Measurements from ENCODE around the gene CELF4.

CELF4 gene

GRCh38 chr18:37482002-37482401 lies 83.6 kb downstream of the CELF4 start:
- Histone ChIP-seq H3K4me3 (ENCODE audit: insufficient read depth, low read length, poor library complexity, severe bottlenecking) (no peak overlapping the region), H3K36me3 (ENCODE audit: low read length) (no peaks in the 10 kb centered on the region), H3F3A (ENCODE audit: insufficient read depth) (no peaks in the 10 kb centered on the region), H3K9ac (ENCODE audit: low read length) (no peak overlapping the region), H2AFZ (ENCODE audit: low read depth, low read length, severe bottlenecking) (no peak overlapping the region), H3K4me2 (ENCODE audit: low read depth, low read length, poor library complexity, severe bottlenecking) (no peak overlapping the region), H3K9me2 (replicated peaks; ENCODE audit: insufficient read depth, low read length) (no peaks in the 10 kb centered on the region), H3K9me3 (ENCODE audit: insufficient read depth, low read length) (no peaks in the 10 kb centered on the region), H3K79me2 (ENCODE audit: insufficient read depth, low read length) (no peaks in the 10 kb centered on the region), H3K27ac (ENCODE audit: low read depth, low read length) (no peak overlapping the region), H3K27me3 (ENCODE audit: low read length) (no peaks in the 10 kb centered on the region), H4K20me1 (ENCODE audit: low read depth, low read length) (no peaks in the 10 kb centered on the region)
- TF ChIP-seq CTCF (IDR thresholded peaks at IDR 0.05; ENCODE audit: insufficient read depth, low read length, poor library complexity, severe bottlenecking) (no peak), EZH2phosphoT487 (conservative IDR thresholded peaks at IDR 0.05; ENCODE audit: low read length) (no peak)

GRCh38 chr18:37481491-37481890 lies 84.1 kb downstream of the CELF4 start:
- Histone ChIP-seq H3K4me2 (ENCODE audit: low read depth, low read length, poor library complexity, severe bottlenecking) (no peak overlapping the region), H4K20me1 (ENCODE audit: low read depth, low read length) (no peaks in the 10 kb centered on the region), H2AFZ (ENCODE audit: low read depth, low read length, severe bottlenecking) (no peak overlapping the region)

GRCh38 chr18:37481072-37481471 lies 84.5 kb downstream of the CELF4 start:
- Histone ChIP-seq H3K9ac (ENCODE audit: low read length) (no peak overlapping the region), H3K4me2 (ENCODE audit: low read depth, low read length, poor library complexity, severe bottlenecking) (no peak overlapping the region), H3K27me3 (ENCODE audit: low read length) (no peaks in the 10 kb centered on the region), H3K9me2 (replicated peaks; ENCODE audit: insufficient read depth, low read length) (no peaks in the 10 kb centered on the region), H4K20me1 (ENCODE audit: low read depth, low read length) (no peaks in the 10 kb centered on the region), H3K36me3 (ENCODE audit: low read length) (no peaks in the 10 kb centered on the region), H2AFZ (ENCODE audit: low read depth, low read length, severe bottlenecking) (no peak overlapping the region), H3K27ac (ENCODE audit: low read depth, low read length) (no peak overlapping the region), H3F3A (ENCODE audit: insufficient read depth) (no peaks in the 10 kb centered on the region), H3K9me3 (ENCODE audit: insufficient read depth, low read length) (no peaks in the 10 kb centered on the region), H3K4me3 (ENCODE audit: insufficient read depth, low read length, poor library complexity, severe bottlenecking) (no peak overlapping the region), H3K79me2 (ENCODE audit: insufficient read depth, low read length) (no peaks in the 10 kb centered on the region)
- TF ChIP-seq CTCF (IDR thresholded peaks at IDR 0.05; ENCODE audit: insufficient read depth, low read length, poor library complexity, severe bottlenecking) = no peak
- TF ChIP-seq EZH2phosphoT487 (conservative IDR thresholded peaks at IDR 0.05; ENCODE audit: low read length) = no peak

More at GRCh38 chr18:37481491-37481890, 84.1 kb downstream of the CELF4 start:
- Histone ChIP-seq H3K9me3 (ENCODE audit: insufficient read depth, low read length) (no peaks in the 10 kb centered on the region), H3K4me3 (ENCODE audit: insufficient read depth, low read length, poor library complexity, severe bottlenecking) (no peak overlapping the region), H3K79me2 (ENCODE audit: insufficient read depth, low read length) (no peaks in the 10 kb centered on the region), H3F3A (ENCODE audit: insufficient read depth) (no peaks in the 10 kb centered on the region), H3K9ac (ENCODE audit: low read length) (no peak overlapping the region), H3K27ac (ENCODE audit: low read depth, low read length) (no peak overlapping the region), H3K27me3 (ENCODE audit: low read length) (no peaks in the 10 kb centered on the region), H3K36me3 (ENCODE audit: low read length) (no peaks in the 10 kb centered on the region), H3K9me2 (replicated peaks; ENCODE audit: insufficient read depth, low read length) (no peaks in the 10 kb centered on the region)
- TF ChIP-seq CTCF (IDR thresholded peaks at IDR 0.05; ENCODE audit: insufficient read depth, low read length, poor library complexity, severe bottlenecking) = no peak
- no peak for TF ChIP-seq EZH2phosphoT487 (conservative IDR thresholded peaks at IDR 0.05; ENCODE audit: low read length)
